ENCODE results near the gene GPC1.

The GPC1 gene

DNA sequence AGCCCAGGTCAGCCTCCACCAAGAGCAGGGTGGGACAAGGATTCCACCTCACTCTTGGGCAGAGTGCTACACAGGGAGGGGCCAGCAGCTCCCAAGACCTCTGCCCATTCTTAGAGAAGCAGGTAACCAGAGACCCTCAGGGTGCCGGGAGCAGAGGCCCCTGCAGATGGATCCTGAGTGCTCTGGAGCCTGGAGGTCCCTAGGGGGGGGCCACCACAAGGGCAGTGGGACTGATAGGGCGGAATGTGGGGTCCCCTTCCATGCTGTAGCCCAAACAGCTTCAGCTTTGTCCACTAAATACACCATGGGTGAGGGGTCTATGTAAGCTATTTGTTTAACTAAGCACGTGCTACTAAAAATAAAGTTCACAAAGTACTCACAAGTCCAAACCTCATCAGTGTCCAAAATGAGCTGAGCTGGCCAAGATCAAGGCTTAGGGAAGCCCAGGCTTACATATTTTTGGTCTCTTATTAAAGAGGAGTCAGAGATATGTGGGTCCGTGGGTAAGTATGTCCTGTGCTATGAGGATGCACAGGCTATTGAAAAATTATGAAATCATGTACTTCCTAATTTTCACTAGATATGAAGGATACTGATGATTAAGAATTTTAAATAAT is 21.5 kb upstream of the GPC1 start:
- DNase-seq = no peak

DNA sequence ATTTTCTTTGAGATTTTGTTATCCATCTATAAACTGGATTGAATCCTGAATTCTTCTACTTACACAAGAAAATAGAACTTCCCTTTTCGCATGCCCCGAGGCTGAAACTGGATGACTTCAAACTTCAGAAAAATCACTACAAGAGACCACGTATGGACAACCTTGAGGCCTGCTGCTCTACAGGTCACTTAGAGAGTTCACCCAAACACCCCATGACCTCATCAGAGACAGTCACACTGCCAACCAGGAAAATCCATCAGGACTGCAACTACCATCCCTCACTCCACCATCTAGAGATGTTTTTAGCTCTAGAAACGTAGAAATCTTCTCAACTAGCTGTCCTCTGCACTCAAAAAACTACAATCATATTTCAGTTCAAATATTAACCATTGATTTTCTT is 18.6 kb upstream of the GPC1 start:
- no peak for DNase-seq

- no peak for DNase-seq
Observed at GRCh38 chr2:240418311-240418710, 17.2 kb upstream of the GPC1 start.

GRCh38 chr2:240419271-240419670 is 16.2 kb upstream of the GPC1 start:
- DNase-seq = no peak

- DNase-seq = no peak
Observed at GRCh38 chr2:240419723-240420122, 15.7 kb upstream of the GPC1 start.

GRCh38 chr2:240420206-240421104 is 15.0 kb upstream of the GPC1 start:
- DNase-seq = no peak

GRCh38 chr2:240421381-240421780 is 14.1 kb upstream of the GPC1 start:
- DNase-seq = peak in 1 of 2 experiments; percentile 7

GRCh38 chr2:240422658-240423329 is 12.7 kb upstream of the GPC1 start:
- no peak for DNase-seq

DNA sequence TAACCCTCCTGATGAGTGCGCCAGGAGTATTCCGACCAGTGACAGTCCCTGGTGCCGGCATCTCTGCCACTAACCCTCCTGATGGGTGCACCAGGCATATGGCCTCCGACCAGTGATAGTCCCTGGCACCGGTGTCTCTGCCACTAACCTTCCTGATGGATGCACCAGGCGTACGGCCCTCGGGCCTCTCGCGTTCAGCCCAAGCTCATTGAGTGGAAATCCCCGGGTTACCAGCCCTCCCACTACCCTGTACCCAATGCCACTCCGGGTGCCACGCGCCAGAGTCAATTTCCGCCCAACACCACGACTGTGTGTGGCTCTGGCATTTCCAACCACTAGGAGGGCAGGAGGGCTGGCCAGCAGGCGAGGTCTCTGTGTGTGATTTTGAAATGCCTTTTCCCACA is 11.7 kb upstream of the GPC1 start:
- no peak for DNase-seq

- DNase-seq = peak in 1 of 2 experiments; percentile 15
Observed at GRCh38 chr2:240424341-240425235, 10.9 kb upstream of the GPC1 start.

DNA sequence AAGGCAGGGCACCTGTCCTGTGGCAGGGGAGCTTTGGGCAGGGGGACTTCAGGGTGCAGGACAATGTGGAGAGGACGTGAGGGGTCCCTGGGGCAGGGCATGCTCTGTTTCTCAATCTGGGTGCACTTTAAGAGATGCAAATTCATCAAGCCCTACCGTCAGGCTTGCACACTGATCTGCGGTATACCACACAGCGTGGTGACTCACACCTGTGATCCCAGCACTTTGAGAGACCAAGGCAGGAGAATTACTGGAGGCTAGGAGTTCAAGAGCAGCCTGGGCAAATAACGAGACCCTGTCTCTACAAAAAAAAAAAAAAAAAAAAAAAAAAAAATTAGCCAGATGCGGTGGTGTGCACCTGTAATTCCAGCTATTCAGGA is 10.2 kb upstream of the GPC1 start:
- DNase-seq = no peak

DNA sequence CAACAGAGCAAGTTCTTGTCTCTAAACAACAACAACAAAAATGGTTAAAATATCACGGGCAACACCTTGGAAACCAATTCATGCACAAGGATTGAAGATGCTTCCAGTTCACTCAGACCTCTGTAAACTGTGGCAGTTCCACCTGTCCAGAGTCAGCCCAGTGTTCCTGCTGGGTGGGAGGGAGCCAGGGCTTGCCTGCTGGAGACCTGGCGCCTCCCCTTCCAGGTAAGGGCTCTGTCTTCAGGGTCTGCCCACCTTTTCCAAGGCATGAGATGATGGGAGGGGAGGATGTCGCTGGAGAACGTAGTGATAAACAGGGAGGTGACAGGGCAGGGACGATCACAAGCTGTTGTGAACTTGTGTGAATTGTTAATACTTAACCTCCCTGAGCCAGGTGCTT is 9.8 kb upstream of the GPC1 start:
- DNase-seq = no peak

DNA sequence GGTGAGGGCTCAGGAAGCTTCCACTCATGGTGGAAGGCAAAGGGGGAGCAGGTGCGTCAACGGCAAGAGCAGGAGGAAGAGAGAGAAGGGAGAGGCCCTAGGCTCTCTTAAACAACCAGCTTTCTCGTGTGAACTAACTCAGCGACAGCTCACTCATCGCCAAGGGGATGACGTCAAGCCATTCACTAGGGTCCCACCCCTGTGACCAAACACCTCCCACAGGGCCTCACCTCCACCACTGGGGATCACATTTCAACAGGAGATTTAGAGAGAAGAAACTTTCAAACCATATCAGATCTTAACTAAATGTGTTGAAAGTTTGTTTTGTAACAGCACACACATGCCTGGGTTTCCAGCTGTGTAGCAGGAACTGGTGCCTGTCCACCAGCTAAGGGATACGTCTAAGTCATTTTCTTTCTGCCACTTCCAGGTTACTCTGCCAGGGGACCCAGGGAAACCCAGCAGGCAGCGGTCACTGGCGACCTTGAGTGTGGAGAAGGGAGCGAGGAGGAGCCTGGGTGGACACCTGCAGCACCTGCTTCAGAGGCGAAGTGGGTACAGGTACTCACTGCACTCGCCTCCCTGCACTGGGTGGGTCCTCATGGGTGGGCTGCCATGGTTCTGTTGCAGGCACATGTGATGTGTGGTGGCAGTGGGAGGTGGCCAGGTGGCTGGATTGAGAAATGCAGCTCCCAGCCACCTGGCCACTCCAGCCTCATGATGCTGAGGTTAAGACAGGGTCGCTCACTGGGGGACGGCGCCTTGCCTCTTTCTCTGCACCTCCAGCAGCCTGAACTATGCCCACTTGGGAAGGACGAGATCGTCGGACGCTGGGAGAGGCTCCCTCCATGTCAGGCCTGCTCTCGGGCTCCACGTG is 8.4 kb upstream of the GPC1 start:
- DNase-seq = peak in 1 of 2 experiments; percentile 35

GRCh38 chr2:240427729-240428128 is 7.7 kb upstream of the GPC1 start:
- peak in 1 of 2 experiments; percentile 24 for DNase-seq

DNA sequence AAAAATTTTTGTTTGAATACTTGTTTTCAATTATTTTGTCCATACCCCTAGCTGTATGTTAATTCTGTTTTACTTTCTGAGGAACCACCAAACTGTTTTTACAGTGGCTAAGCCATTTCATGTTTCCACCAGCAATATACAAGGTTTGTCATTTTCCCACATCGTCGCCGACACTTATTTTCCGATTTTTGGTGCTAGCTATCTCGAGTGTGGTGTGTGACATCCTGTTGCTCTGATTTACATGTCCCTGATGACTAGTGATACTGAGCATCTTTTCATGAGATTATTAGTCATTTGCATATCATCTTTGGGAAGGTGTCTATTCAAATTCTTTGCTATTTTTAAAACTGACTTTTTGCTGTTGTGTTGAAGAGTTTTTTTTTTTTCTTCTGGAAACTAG is 7.2 kb upstream of the GPC1 start:
- DNase-seq = peak in 1 of 2 experiments; percentile 29

- DNase-seq = peak in 1 of 2 experiments; percentile 10
Observed at GRCh38 chr2:240429341-240429871, 6.1 kb upstream of the GPC1 start.

GRCh38 chr2:240429872-240430491 is 5.5 kb upstream of the GPC1 start:
- peak in 1 of 2 experiments; percentile 4 for DNase-seq

- DNase-seq = peak in 1 of 2 experiments; percentile 10
Observed at GRCh38 chr2:240430595-240430994, 4.9 kb upstream of the GPC1 start.

GRCh38 chr2:240431271-240431660 is 4.2 kb upstream of the GPC1 start:
- DNase-seq = no peak

GRCh38 chr2:240431661-240432424 is 3.6 kb upstream of the GPC1 start:
- peak in 1 of 2 experiments; percentile 14 for DNase-seq
